HEK293 (cell line): Measurements from ENCODE around the gene ADK.

Experiments used
- CTCF ChIA-PET: fragments of 350-600 bp; formaldehyde crosslinking; extraction: SDS; loops from one replicate; lab custom pipeline; 2021; ENCODE audit warnings: antibody characterized with exemption; lab: Yijun Ruan, JAX
- POLR2A ChIA-PET: fragments of 300-600 bp; formaldehyde crosslinking; extraction: SDS; loops from one replicate; lab custom pipeline; 2020; ENCODE audit warnings: antibody characterized with exemption, inconsistent platforms; lab: Yijun Ruan, JAX
- H3K27ac ChIP-seq: fragments of 200-500 bp; sonication (Bioruptor generic); 2 replicates; pipeline ENCODE4 v1.5.1; 2014; ENCODE audit warnings: low read depth, low read length, control low read depth, inconsistent platforms; ENCODE audit errors: extremely low read depth
- H3K36me3 ChIP-seq, 2 experiments: fragments of 200-500 bp in 1 of 2; sonication (Bioruptor generic) in 1 of 2; 1 replicate in 1 of 2; 2 replicates in 1 of 2; pipeline ENCODE4 v1.5.1; 2014 to 2017; ENCODE audit warnings: inconsistent platforms in 2 of 2, low read length in 2 of 2; ENCODE audit not compliant: control insufficient read depth in 2 of 2, insufficient read depth in 1 of 2
- H3K4me1 ChIP-seq: fragments of 200-500 bp; sonication (Bioruptor generic); 2 replicates; pipeline ENCODE4 v1.5.1; 2014; ENCODE audit warnings: mild to moderate bottlenecking, low read length, inconsistent platforms; ENCODE audit not compliant: control insufficient read depth, insufficient read depth
- H3K4me3 ChIP-seq: 2 replicates; pipeline ENCODE4 v1.5.1; 2011; ENCODE audit warnings: low read depth, mild to moderate bottlenecking, control low read depth, low read length, moderate library complexity
- H3K9me3 ChIP-seq: fragments of 200-500 bp; sonication (Bioruptor generic); 2 replicates; pipeline ENCODE4 v1.5.1; 2014; ENCODE audit warnings: low read depth, low read length, inconsistent platforms; ENCODE audit not compliant: control insufficient read depth, insufficient read depth
- ATF2 ChIP-seq: fragments of 450-650 bp; formaldehyde crosslinking; IDR thresholded peaks from 2 replicates; pipeline ENCODE4 v1.5.1; 2016; ENCODE audit warnings: missing biosample characterization, missing genetic modification characterization, low read depth
- BCL11B ChIP-seq: fragments of 450-650 bp; formaldehyde crosslinking; IDR thresholded peaks from 2 replicates; pipeline ENCODE4 v1.5.1; 2016; ENCODE audit warnings: low read depth, missing biosample characterization, missing genetic modification characterization
- EGR2 ChIP-seq: fragments of 450-650 bp; formaldehyde crosslinking; IDR thresholded peaks from 2 replicates; pipeline ENCODE4 v1.5.1; 2016; ENCODE audit warnings: low read depth, missing biosample characterization, missing genetic modification characterization
- FEZF1 ChIP-seq: fragments of 450-650 bp; formaldehyde crosslinking; IDR thresholded peaks from 2 replicates; pipeline ENCODE4 v1.5.1; 2016; ENCODE audit warnings: missing biosample characterization, missing genetic modification characterization
- GLI4 ChIP-seq: fragments of 450-650 bp; formaldehyde crosslinking; IDR thresholded peaks from 2 replicates; pipeline ENCODE4 v1.5.1; 2016; ENCODE audit warnings: missing biosample characterization, missing genetic modification characterization
- PRDM1 ChIP-seq: fragments of 450-650 bp; formaldehyde crosslinking; IDR thresholded peaks from 2 replicates; pipeline ENCODE4; 2016; ENCODE audit warnings: missing biosample characterization, missing genetic modification characterization
- PRDM6 ChIP-seq: fragments of 450-650 bp; formaldehyde crosslinking; IDR thresholded peaks from 2 replicates; pipeline ENCODE4 v1.5.1; 2017; ENCODE audit warnings: missing biosample characterization, missing genetic modification characterization
- TSHZ1 ChIP-seq: fragments of 450-650 bp; formaldehyde crosslinking; IDR thresholded peaks from 2 replicates; pipeline ENCODE4 v1.5.1; 2016; ENCODE audit warnings: missing biosample characterization, missing genetic modification characterization, borderline replicate concordance
- YY2 ChIP-seq: fragments of 450-650 bp; formaldehyde crosslinking; IDR thresholded peaks from 2 replicates; pipeline ENCODE4 v1.5.1; 2016; ENCODE audit warnings: missing biosample characterization, missing genetic modification characterization
- ZBTB48 ChIP-seq: fragments of 450-650 bp; formaldehyde crosslinking; IDR thresholded peaks from 2 replicates; pipeline ENCODE4 v1.5.1; 2016; ENCODE audit warnings: missing biosample characterization, missing genetic modification characterization
- ZBTB8A ChIP-seq: fragments of 450-650 bp; formaldehyde crosslinking; IDR thresholded peaks from 2 replicates; pipeline ENCODE4 v1.5.1; 2016; ENCODE audit warnings: missing biosample characterization, missing genetic modification characterization
- ZNF133 ChIP-seq: fragments of 450-650 bp; formaldehyde crosslinking; IDR thresholded peaks from 2 replicates; pipeline ENCODE4 v1.5.1; 2016; ENCODE audit warnings: missing biosample characterization, missing genetic modification characterization
- ZNF174 ChIP-seq: fragments of 450-650 bp; formaldehyde crosslinking; IDR thresholded peaks from 2 replicates; pipeline ENCODE4 v1.5.0; 2017; ENCODE audit warnings: missing biosample characterization, mild to moderate bottlenecking, missing genetic modification characterization
- ZNF266 ChIP-seq: fragments of 450-650 bp; formaldehyde crosslinking; IDR thresholded peaks from 2 replicates; pipeline ENCODE4 v1.5.1; 2016; ENCODE audit warnings: missing biosample characterization, missing genetic modification characterization, low read depth
- ZNF280D ChIP-seq: fragments of 450-650 bp; formaldehyde crosslinking; IDR thresholded peaks from 2 replicates; pipeline ENCODE4 v1.5.1; 2016; ENCODE audit warnings: missing biosample characterization, missing genetic modification characterization
- ZNF335 ChIP-seq: fragments of 450-650 bp; formaldehyde crosslinking; conservative IDR thresholded peaks from 2 replicates; pipeline ENCODE4 v1.5.1; 2016; ENCODE audit warnings: missing biosample characterization, missing genetic modification characterization
- ZNF362 ChIP-seq: fragments of 450-650 bp; formaldehyde crosslinking; IDR thresholded peaks from 2 replicates; pipeline ENCODE4 v1.5.1; 2016; ENCODE audit warnings: missing biosample characterization, missing genetic modification characterization
- ZNF426 ChIP-seq: fragments of 450-650 bp; formaldehyde crosslinking; IDR thresholded peaks from 2 replicates; pipeline ENCODE4 v1.5.1; 2017; ENCODE audit warnings: missing biosample characterization, missing genetic modification characterization, mild to moderate bottlenecking, inconsistent platforms, moderate library complexity
- ZNF473 ChIP-seq: fragments of 450-650 bp; formaldehyde crosslinking; IDR thresholded peaks from 2 replicates; pipeline ENCODE4 v1.5.1; 2017; ENCODE audit warnings: missing biosample characterization, missing genetic modification characterization
- ZNF501 ChIP-seq: fragments of 450-650 bp; formaldehyde crosslinking; IDR thresholded peaks from 2 replicates; pipeline ENCODE4 v1.5.1; 2016; ENCODE audit warnings: missing biosample characterization, missing genetic modification characterization
- ZNF580 ChIP-seq: fragments of 450-650 bp; formaldehyde crosslinking; IDR thresholded peaks from 2 replicates; pipeline ENCODE4 v1.5.1; 2016; ENCODE audit warnings: missing biosample characterization, missing genetic modification characterization
- ZNF623 ChIP-seq: fragments of 450-650 bp; formaldehyde crosslinking; IDR thresholded peaks from 2 replicates; pipeline ENCODE4 v1.5.1; 2016; ENCODE audit warnings: missing biosample characterization, missing genetic modification characterization
- ZNF768 ChIP-seq: fragments of 450-650 bp; formaldehyde crosslinking; IDR thresholded peaks from 2 replicates; pipeline ENCODE4 v1.5.1; 2018; ENCODE audit warnings: missing biosample characterization, mild to moderate bottlenecking, missing genetic modification characterization
- ZSCAN18 ChIP-seq: fragments of 450-650 bp; formaldehyde crosslinking; IDR thresholded peaks from 2 replicates; pipeline ENCODE4 v1.5.1; 2016; ENCODE audit warnings: missing biosample characterization, missing genetic modification characterization

The ADK gene

GRCh38 chr10:74150990-74151878 lies at the start of gene ADK:
Gene ADK (plus strand): TSS chr10:74151221. CDS start chr10:74151279, 58 bp downstream.
- Histone ChIP-seq H3K4me3 (peak within 1 kb of the TSS; percentile 88), H3K36me3 (peaks cover 9 to 12% of the 10 kb centered on the region in 2 experiments), H3K9me3 (no peaks in the 10 kb centered on the region), H3K4me1 (peaks cover 10% of the 10 kb centered on the region), H3K27ac (peak within 1 kb of the TSS; percentile 91)
- CTCF ChIA-PET = interaction anchor here (0.9 to 1.2 kb wide), 3 partner anchors 10 to 62 kb away, joined by 3 to 6 read pairs (median 4); no protein-coding TSS in a partner anchor
- POLR2A ChIA-PET = interaction anchor here (0.8 to 1.8 kb wide), 14 partner anchors 8 to 1083 kb away, joined by 3 to 22 read pairs (median 3); partner anchors contain the start of gene SAMD8
- TF ChIP-seq ZNF280D (tag by site-specific recombination) (no peak), PRDM6 (tag by site-specific recombination) (no peak), ZNF501 (tag by site-specific recombination) (peak; percentile 93), ZNF426 (tag by site-specific recombination) (no peak), ZNF473 (tag by site-specific recombination) (no peak), ZBTB8A (no peak), ZNF623 (no peak), ZNF362 (no peak), YY2 (tag by site-specific recombination) (peak; percentile 54), ATF2 (tag by site-specific recombination) (no peak), ZNF580 (tag by site-specific recombination) (no peak), ZBTB48 (tag by site-specific recombination) (peak; percentile 97), ZNF133 (tag by site-specific recombination) (0 out of 2 replicates have a peak, but pooled peaks have one; percentile 14), ZNF768 (no peak), ZNF266 (no peak), PRDM1 (tag by site-specific recombination) (no peak), ZNF174 (tag by site-specific recombination) (no peak), TSHZ1 (tag by site-specific recombination) (no peak), GLI4 (tag by site-specific recombination) (peak; percentile 85; the same call in 1 of the 2 replicates), BCL11B (tag by site-specific recombination) (peak; percentile 72), EGR2 (tag by site-specific recombination) (peak; percentile 57), FEZF1 (tag by site-specific recombination) (no peak), ZNF335 (tag by site-specific recombination) (peak; percentile 33), ZSCAN18 (no peak)
